HG03342 (cell line): ENCODE results near the gene AVEN.
"Not testable (repeated sequence)": the region's sequence is repeated elsewhere in the genome, so short reads cannot be mapped to it uniquely, and the experiment has no call there.

Source experiments
- ATAC-seq: cut with Tn5 transposase; IDR thresholded peaks from one replicate; pipeline ENCODE4 v1.9.1; 2021; ENCODE audit warnings: mild to moderate bottlenecking, moderate library complexity; ENCODE audit not compliant: unreplicated experiment

The AVEN gene

GRCh38 chr15:34043391-34043790, 4.4 kb upstream of the AVEN start:
- ATAC-seq = no peak

- ATAC-seq = no peak
Observed at GRCh38 chr15:34039790-34040113, 748 bp upstream of the AVEN start.

- peak; percentile 71 for ATAC-seq
Observed at GRCh38 chr15:34038023-34038870, 757 bp downstream of the AVEN start.

- ATAC-seq = no peak
Observed at GRCh38 chr15:34031987-34032760, 6.8 kb downstream of the AVEN start.

- no peak for ATAC-seq
Observed at GRCh38 chr15:34027606-34028005, 11.4 kb downstream of the AVEN start.

- ATAC-seq = no peak
Observed at GRCh38 chr15:34025252-34025651, 13.8 kb downstream of the AVEN start.

- ATAC-seq = no peak
Observed at GRCh38 chr15:34023907-34024306, 15.1 kb downstream of the AVEN start.

- ATAC-seq = no peak
Observed at GRCh38 chr15:34019369-34019990, 19.5 kb downstream of the AVEN start.

- not testable (repeated sequence) for ATAC-seq
Observed at GRCh38 chr15:34018738-34019137, 20.3 kb downstream of the AVEN start.

GRCh38 chr15:34018021-34018645, 20.9 kb downstream of the AVEN start:
- no peak for ATAC-seq

- no peak for ATAC-seq
Observed at GRCh38 chr15:34014556-34014955, 24.4 kb downstream of the AVEN start.

GRCh38 chr15:34013746-34014145, 25.3 kb downstream of the AVEN start:
- no peak for ATAC-seq

- ATAC-seq = no peak
Observed at GRCh38 chr15:34012461-34013028, 26.5 kb downstream of the AVEN start.

- ATAC-seq = no peak
Observed at GRCh38 chr15:34011481-34011880, 27.5 kb downstream of the AVEN start.

GRCh38 chr15:34010921-34011320, 28.1 kb downstream of the AVEN start:
- no peak for ATAC-seq

GRCh38 chr15:34009656-34010055, 29.3 kb downstream of the AVEN start:
- ATAC-seq = no peak

- no peak for ATAC-seq
Observed at GRCh38 chr15:34006381-34006780, 32.6 kb downstream of the AVEN start.

GRCh38 chr15:34001536-34001935, 37.5 kb downstream of the AVEN start:
- no peak for ATAC-seq

- ATAC-seq = not testable (repeated sequence)
Observed at GRCh38 chr15:33995666-33996065, 43.3 kb downstream of the AVEN start.

- ATAC-seq = no peak
Observed at GRCh38 chr15:33994005-33994615, 44.9 kb downstream of the AVEN start.

- no peak for ATAC-seq
Observed at GRCh38 chr15:33988384-33988783, 50.6 kb downstream of the AVEN start.
